GM12878 (cell line): ENCODE measurements around the gene MYL11. TPM values are rescaled to one million over a fixed set of nuclear protein-coding genes. Genes with fewer than 3 reads are reported as not detected.

Experiments
- BHLHE40 ChIP-seq, 2 experiments: fragments of 450-650 bp in 1 of 2; IDR thresholded peaks; 2 replicates each; pipeline ENCODE4 v1.6.1; 2011 to 2017; ENCODE audit warnings: low read depth in 2 of 2, borderline replicate concordance in 1 of 2, improper control_type of control experiment in 1 of 2, low read length in 1 of 2, mild to moderate bottlenecking in 1 of 2
- CEBPZ ChIP-seq: fragments of 150-350 bp; IDR thresholded peaks from 2 replicates; pipeline ENCODE4 v1.6.1; 2016; ENCODE audit warnings: low read depth, low read length
- CREM ChIP-seq: IDR thresholded peaks from 2 replicates; pipeline ENCODE4 v1.6.1; 2014; ENCODE audit warnings: antibody characterized with exemption, low read depth
- ETV6 ChIP-seq, 2 experiments: fragments of 450-650 bp in 1 of 2; IDR thresholded peaks in 1 of 2; conservative IDR thresholded peaks in 1 of 2; 2 replicates each; pipeline ENCODE4 v1.6.1; 2014; ENCODE audit warnings: antibody characterized with exemption in 1 of 2, borderline replicate concordance in 1 of 2, low read depth in 1 of 2, mild to moderate bottlenecking in 1 of 2, moderate library complexity in 1 of 2
- FOXM1 ChIP-seq: IDR thresholded peaks from 2 replicates; pipeline ENCODE4 v1.6.1; 2012; ENCODE audit warnings: low read depth, mild to moderate bottlenecking, inconsistent platforms, low read length, moderate library complexity
- HSF1 ChIP-seq: fragments of 150-350 bp; IDR thresholded peaks from 2 replicates; pipeline ENCODE4 v1.6.1; 2014; ENCODE audit warnings: mild to moderate bottlenecking, low read depth, low read length
- LARP7 ChIP-seq: fragments of 450-650 bp; IDR thresholded peaks from 2 replicates; pipeline ENCODE4 v1.6.1; 2017; ENCODE audit warnings: mild to moderate bottlenecking
- PML ChIP-seq: IDR thresholded peaks from 2 replicates; pipeline ENCODE4 v1.6.1; 2012; ENCODE audit warnings: low read length, inconsistent platforms
- POLR2AphosphoS5 ChIP-seq: IDR thresholded peaks from 2 replicates; pipeline ENCODE4 v1.6.1; 2011; ENCODE audit warnings: mild to moderate bottlenecking, low read length, inconsistent platforms
- PRDM15 ChIP-seq: fragments of 450-650 bp; formaldehyde crosslinking; IDR thresholded peaks from 2 replicates; pipeline ENCODE4 v1.4.0; 2020; ENCODE audit warnings: mild to moderate bottlenecking, moderate library complexity
- RB1 ChIP-seq: fragments of 450-650 bp; formaldehyde crosslinking; IDR thresholded peaks from 2 replicates; pipeline ENCODE4 v1.6.1; 2017; ENCODE audit warnings: mild to moderate bottlenecking, borderline replicate concordance
- RCOR1 ChIP-seq: conservative IDR thresholded peaks from 2 replicates; pipeline ENCODE4 v1.6.1; 2012; ENCODE audit warnings: low read depth, low read length, improper control_type of control experiment
- SMAD1 ChIP-seq: fragments of 450-650 bp; IDR thresholded peaks from 2 replicates; pipeline ENCODE4 v1.6.1; 2018; ENCODE audit warnings: mild to moderate bottlenecking, low read depth; ENCODE audit not compliant: partially characterized antibody
- SREBF1 ChIP-seq: IDR thresholded peaks from 2 replicates; pipeline ENCODE4 v1.6.1; 2012; ENCODE audit warnings: mild to moderate bottlenecking, low read length
- STAT3 ChIP-seq: IDR thresholded peaks from 2 replicates; pipeline ENCODE4 v1.6.1; 2011; ENCODE audit warnings: low read depth, low read length, improper control_type of control experiment
- YY1 ChIP-seq: IDR thresholded peaks from 2 replicates; pipeline ENCODE4 v1.6.1; 2011; ENCODE audit warnings: low read depth, mild to moderate bottlenecking, low read length
- polyA plus RNA-seq, 11 experiments: library from polyadenylated mRNA; depleted of rRNA in 4 of 11; unstranded in 6 of 11; stranded (reverse) in 5 of 11; fragments of >200 nt; fragmentation: Nextera tagmentation in 4 of 11; fragmentation: Illumina TruSeq in 1 of 11; extraction: Ambion mirVana in 4 of 11; extraction: Trizol in 1 of 11; gene quantifications; 1 replicate in 1 of 11; 2 replicates in 10 of 11; pipeline versions ENCODE4 v1.2.1 to v1.2.3, GENCODE V29; 2011 to 2016; ENCODE audit warnings: inconsistent platforms in 2 of 11, missing spikeins in 2 of 11, low read depth in 1 of 11
- total RNA-seq, 4 experiments: library from RNA; depleted of rRNA in 3 of 4; stranded (reverse); fragments of >200 nt in 3 of 4; fragmentation: Illumina TruSeq in 1 of 4; extraction: Trizol in 1 of 4; gene quantifications; 2 replicates each; pipeline versions ENCODE4 v1.2.1 to v1.2.3, GENCODE V29; 2013 to 2021

The MYL11 gene
- total and polyA plus RNA-seq, 10 of the 15 experiments (the other 5 are each of a cell fraction or from before 2014, with no cell fraction given), result 0.19 to 1.2 (median 0.61) TPM; not detected in 5

GRCh38 chr16:30382111-30382881 lies 7.7 kb downstream of the MYL11 start, which contains the start of gene SEPTIN1 (continued):
- TF ChIP-seq CEBPZ (no peak), HSF1 (no peak), LARP7 (0 out of 2 replicates have a peak, but pooled peaks have one; percentile 18), CREM (peak; percentile 28; the same call in 1 of the 2 replicates), PRDM15 (CRISPR knock-in tag) (no peak), POLR2AphosphoS5 (peak; percentile 92), FOXM1 (no peak), YY1 (peak; percentile 81), SREBF1 (no peak), SMAD1 (no peak), ETV6 (conservative IDR thresholded peaks at IDR 0.05 in 1 of 2, IDR thresholded peaks at IDR 0.05 in 1 of 2; ENCODE audit: borderline replicate concordance in 1 of 2, low read depth in 1 of 2) (peak in 1 of 2 experiments; percentile 68; a peak in 1 of 4 replicates), BHLHE40 (IDR thresholded peaks at IDR 0.05; ENCODE audit: borderline replicate concordance in 1 of 2, low read depth in 2 of 2, low read length in 1 of 2) (peak; percentile 36 to 71; a peak in 2 of 4 replicates), PML (peak; percentile 84; the same call in 1 of the 2 replicates), RCOR1 (no peak), STAT3 (no peak), RB1 (peak; percentile 47; the same call in 1 of the 2 replicates)
